SU-DHL-6 (cell line): ENCODE measurements around the gene TAS1R2.

Experiments
- EZH2phosphoT487 ChIP-seq: fragments of 200-600 bp; sonication (generic), shearing (Covaris generic); conservative IDR thresholded peaks from 2 replicates; pipeline ENCODE4 v1.6.1; 2018; ENCODE audit warnings: mild to moderate bottlenecking, antibody characterized with exemption, low read length, moderate library complexity, mixed read lengths
- TF ChIP-seq, protein P1 (sequence below): fragments of 200-600 bp; sonication (generic); IDR thresholded peaks from one replicate; pipeline ENCODE4 v1.5.1; 2017; ENCODE audit warnings: antibody characterized with exemption, mild to moderate bottlenecking, low read length, moderate library complexity; ENCODE audit not compliant: insufficient read depth, poor library complexity, severe bottlenecking

- TF ChIP-seq, protein P1, sequence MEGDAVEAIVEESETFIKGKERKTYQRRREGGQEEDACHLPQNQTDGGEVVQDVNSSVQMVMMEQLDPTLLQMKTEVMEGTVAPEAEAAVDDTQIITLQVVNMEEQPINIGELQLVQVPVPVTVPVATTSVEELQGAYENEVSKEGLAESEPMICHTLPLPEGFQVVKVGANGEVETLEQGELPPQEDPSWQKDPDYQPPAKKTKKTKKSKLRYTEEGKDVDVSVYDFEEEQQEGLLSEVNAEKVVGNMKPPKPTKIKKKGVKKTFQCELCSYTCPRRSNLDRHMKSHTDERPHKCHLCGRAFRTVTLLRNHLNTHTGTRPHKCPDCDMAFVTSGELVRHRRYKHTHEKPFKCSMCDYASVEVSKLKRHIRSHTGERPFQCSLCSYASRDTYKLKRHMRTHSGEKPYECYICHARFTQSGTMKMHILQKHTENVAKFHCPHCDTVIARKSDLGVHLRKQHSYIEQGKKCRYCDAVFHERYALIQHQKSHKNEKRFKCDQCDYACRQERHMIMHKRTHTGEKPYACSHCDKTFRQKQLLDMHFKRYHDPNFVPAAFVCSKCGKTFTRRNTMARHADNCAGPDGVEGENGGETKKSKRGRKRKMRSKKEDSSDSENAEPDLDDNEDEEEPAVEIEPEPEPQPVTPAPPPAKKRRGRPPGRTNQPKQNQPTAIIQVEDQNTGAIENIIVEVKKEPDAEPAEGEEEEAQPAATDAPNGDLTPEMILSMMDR = no peak
- TF ChIP-seq EZH2phosphoT487 = no peak
These were observed 20.4 kb upstream of the TAS1R2 start for GRCh38 chr1:18879791-18880309.
